ENCODE measurements around the gene AGR2. TPM values are rescaled to one million over a fixed set of nuclear protein-coding genes. Genes with fewer than 3 reads are reported as not detected.

AGR2 gene
- total RNA-seq, 4 donors from 2014 or later, result 0.80 to 12.6 (median 6.9) TPM

GRCh38 chr7:16811551-16811950 is 6.8 kb upstream of the AGR2 start:
- DNase-seq (ENCODE audit: low spot score in 2 of 2), result no peak
- TF ChIP-seq POLR2A (IDR thresholded peaks at IDR 0.05), result no peak
- TF ChIP-seq, protein P1, sequence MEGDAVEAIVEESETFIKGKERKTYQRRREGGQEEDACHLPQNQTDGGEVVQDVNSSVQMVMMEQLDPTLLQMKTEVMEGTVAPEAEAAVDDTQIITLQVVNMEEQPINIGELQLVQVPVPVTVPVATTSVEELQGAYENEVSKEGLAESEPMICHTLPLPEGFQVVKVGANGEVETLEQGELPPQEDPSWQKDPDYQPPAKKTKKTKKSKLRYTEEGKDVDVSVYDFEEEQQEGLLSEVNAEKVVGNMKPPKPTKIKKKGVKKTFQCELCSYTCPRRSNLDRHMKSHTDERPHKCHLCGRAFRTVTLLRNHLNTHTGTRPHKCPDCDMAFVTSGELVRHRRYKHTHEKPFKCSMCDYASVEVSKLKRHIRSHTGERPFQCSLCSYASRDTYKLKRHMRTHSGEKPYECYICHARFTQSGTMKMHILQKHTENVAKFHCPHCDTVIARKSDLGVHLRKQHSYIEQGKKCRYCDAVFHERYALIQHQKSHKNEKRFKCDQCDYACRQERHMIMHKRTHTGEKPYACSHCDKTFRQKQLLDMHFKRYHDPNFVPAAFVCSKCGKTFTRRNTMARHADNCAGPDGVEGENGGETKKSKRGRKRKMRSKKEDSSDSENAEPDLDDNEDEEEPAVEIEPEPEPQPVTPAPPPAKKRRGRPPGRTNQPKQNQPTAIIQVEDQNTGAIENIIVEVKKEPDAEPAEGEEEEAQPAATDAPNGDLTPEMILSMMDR (IDR thresholded peaks at IDR 0.05), result no peak
- no peak overlapping the region for H3K4me3 ChIP-seq (ENCODE audit: low read depth, poor library complexity, severe bottlenecking)
- WGBS, 2 donors, result 72 to 76% methylated on average over 2 of the region's 2 CpGs
- intact Hi-C loops (cut with DNase I; ENCODE audit: low total_unique reads), result no loop called here

GRCh38 chr7:16810573-16810972 is 5.8 kb upstream of the AGR2 start:
- intact Hi-C loops (cut with DNase I; ENCODE audit: low total_unique reads), result no loop called here
- H3K4me3 ChIP-seq (ENCODE audit: low read depth, poor library complexity, severe bottlenecking), result no peak overlapping the region
- no peak for DNase-seq (ENCODE audit: low spot score in 2 of 2)
- TF ChIP-seq, protein P1 (IDR thresholded peaks at IDR 0.05), result no peak
- TF ChIP-seq POLR2A (IDR thresholded peaks at IDR 0.05), result no peak
- WGBS, 2 donors, result 83 to 90% methylated on average over 5 of the region's 5 CpGs

GRCh38 chr7:16810112-16810511 is 5.3 kb upstream of the AGR2 start:
- intact Hi-C loops (cut with DNase I; ENCODE audit: low total_unique reads), result no loop called here
- H3K4me3 ChIP-seq (ENCODE audit: low read depth, poor library complexity, severe bottlenecking), result no peak overlapping the region
- no peak for DNase-seq (ENCODE audit: low spot score in 2 of 2)
- 82 to 91% methylated on average over 2 of the region's 2 CpGs for WGBS, 2 donors
- TF ChIP-seq, protein P1 (IDR thresholded peaks at IDR 0.05), result no peak
- TF ChIP-seq POLR2A (IDR thresholded peaks at IDR 0.05), result no peak

DNA sequence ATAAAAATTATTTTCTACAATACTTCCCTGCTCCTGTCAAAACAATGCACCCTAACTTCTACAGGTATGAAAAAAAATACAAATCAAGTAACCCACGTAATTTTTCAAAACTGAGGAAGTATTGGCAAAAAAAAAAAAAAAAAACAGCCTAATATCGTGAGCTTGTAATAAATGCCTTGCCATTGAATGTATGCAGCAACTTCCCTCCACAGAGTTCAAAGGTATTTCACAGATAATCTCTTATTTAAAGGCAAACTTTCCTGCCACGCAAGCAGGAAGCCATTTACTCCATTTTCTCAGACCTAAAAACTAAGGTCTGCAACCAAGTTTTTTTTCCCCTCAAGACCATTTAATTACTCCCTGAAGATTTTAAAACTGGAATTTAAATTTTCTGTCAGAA is 642 bp upstream of the AGR2 start:
- intact Hi-C loops (cut with DNase I; ENCODE audit: low total_unique reads), result no loop called here
- no peak for TF ChIP-seq POLR2A (IDR thresholded peaks at IDR 0.05)
- TF ChIP-seq, protein P1 (IDR thresholded peaks at IDR 0.05), result no peak
- DNase-seq (ENCODE audit: low spot score in 2 of 2), result no peak
- no peak overlapping the region for H3K4me3 ChIP-seq (ENCODE audit: low read depth, poor library complexity, severe bottlenecking)
- WGBS, 2 donors, result 43 to 51% methylated on average over 3 of the region's 3 CpGs

GRCh38 chr7:16803881-16804673 is 722 bp downstream of the AGR2 start:
- no peak overlapping the region for H3K4me3 ChIP-seq (ENCODE audit: low read depth, poor library complexity, severe bottlenecking)
- intact Hi-C loops (cut with DNase I; ENCODE audit: low total_unique reads), result loop anchor here (5.0 kb wide), 1 partner anchor 113 kb away; no protein-coding TSS in a partner anchor
- TF ChIP-seq, protein P1 (IDR thresholded peaks at IDR 0.05), result no peak
- TF ChIP-seq POLR2A (IDR thresholded peaks at IDR 0.05), result no peak
- no peak for DNase-seq (ENCODE audit: low spot score in 2 of 2)
- 64 to 67% methylated on average over 7 of the region's 7 CpGs for WGBS, 2 donors

All from lower leg skin (tissue), 4 donors.